GM19043 (cell line): Measurements from ENCODE around the gene PRKG1.
A peak's percentile ranks its signal among the peaks of the same experiment; 100 is the strongest.
"Not testable (repeated sequence)": the region's sequence is repeated elsewhere in the genome, so short reads cannot be mapped to it uniquely, and the experiment has no call there.

ENCODE experiments used
- ATAC-seq: cut with Tn5 transposase; IDR thresholded peaks from one replicate; pipeline ENCODE4 v1.9.1; 2021; ENCODE audit warnings: low read depth; ENCODE audit not compliant: unreplicated experiment

Gene PRKG1

DNA sequence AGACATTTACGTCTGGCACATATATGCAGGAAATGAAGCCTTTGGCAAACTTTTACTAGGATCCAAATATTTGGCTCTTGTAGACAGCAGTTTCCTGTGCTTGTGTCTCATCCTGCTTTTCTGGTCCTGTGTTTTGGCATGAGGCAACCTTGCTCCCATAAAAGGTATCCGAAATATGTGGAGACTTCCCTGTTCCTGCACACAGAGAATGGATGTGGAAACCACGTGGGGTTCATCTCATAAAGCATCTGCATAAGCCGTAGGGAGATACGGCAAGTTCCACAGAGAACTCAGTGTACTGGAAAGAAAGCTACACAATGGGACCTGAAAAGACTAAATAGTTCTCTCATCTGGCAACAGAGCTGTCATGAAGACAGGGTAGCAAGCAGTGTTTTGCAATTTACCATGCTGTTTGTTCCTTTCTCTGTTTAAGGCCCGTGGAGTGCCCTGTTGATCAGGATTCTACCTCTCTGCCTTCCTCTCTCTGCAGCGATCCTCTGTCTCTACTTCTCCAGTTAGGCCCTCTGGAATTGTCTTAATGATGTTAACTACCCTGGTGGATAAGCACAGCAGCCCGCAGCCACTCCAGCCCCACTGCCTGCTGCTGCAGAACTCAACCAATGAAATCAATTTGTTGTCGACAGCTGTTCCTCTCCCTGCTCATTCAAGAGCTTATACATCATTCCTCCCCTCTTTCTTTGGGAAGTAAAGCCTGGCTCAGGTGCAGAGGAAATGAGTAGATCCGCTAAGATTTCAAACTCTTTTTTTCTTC, 331.5 kb downstream of the PRKG1 start:
- ATAC-seq: no peak

GRCh38 chr10:51406581-51406980, 332.3 kb downstream of the PRKG1 start:
- ATAC-seq: no peak

GRCh38 chr10:51416494-51416893, 342.2 kb downstream of the PRKG1 start:
- ATAC-seq: no peak

DNA sequence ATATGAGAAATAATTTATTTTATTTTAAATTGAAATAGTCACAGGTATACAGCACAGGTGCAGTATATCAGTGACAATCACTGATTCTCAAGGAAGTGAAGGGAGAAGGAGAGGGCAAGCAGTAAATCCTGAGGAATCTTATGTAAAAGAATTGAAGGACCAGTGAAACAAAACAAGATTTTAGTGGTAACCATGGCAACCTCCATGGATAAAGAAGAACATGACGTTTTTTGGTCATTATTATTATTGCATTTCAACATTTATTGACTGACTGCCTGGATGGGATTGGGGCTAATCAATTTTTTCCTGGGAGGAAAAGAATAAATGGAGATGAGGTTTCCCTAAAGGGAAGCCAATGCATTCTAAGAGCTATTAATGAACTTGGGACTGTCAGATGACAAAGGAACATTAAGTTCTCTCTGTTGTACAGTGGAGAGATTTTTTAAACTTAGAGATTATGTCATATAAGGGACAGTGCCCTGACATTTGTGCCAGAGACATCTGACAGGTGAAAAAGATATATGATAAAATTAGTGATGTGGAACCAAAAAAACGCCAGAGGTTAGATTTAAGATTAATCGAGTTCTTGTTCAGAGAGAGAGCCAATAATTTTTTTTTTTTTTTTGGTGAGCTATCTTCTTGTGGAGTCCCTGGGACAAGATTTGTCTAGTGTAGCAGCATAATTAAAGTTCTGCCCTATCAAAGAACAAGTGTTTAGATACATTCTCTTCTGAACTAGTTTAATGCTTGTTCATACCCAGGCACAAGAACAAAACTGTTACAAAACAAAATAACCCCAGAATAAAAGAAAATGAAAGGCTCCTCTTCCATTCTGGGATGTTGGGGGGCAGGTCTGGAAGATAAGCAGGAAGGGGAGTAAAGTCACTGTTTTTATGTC, 345.2 kb downstream of the PRKG1 start:
- no peak for ATAC-seq

DNA sequence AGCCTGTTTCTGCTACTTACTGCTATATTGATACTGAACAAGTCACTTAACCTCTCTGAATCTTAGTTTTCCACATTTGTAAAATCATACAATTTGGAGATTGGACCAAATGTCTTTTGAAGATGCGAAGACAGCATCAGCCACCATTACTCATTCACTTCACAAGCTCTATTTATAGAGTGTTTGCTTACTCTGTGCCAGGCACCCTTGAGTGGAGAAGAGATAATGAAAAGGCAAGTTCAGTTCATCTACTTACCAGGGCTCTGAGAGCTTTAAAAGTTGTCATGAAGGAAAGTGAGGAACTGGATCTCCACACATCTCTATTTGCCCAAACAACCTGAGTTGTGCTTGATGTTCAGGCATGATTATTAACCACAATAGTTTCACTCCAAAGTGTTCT, 347.6 kb downstream of the PRKG1 start:
- ATAC-seq: no peak

DNA sequence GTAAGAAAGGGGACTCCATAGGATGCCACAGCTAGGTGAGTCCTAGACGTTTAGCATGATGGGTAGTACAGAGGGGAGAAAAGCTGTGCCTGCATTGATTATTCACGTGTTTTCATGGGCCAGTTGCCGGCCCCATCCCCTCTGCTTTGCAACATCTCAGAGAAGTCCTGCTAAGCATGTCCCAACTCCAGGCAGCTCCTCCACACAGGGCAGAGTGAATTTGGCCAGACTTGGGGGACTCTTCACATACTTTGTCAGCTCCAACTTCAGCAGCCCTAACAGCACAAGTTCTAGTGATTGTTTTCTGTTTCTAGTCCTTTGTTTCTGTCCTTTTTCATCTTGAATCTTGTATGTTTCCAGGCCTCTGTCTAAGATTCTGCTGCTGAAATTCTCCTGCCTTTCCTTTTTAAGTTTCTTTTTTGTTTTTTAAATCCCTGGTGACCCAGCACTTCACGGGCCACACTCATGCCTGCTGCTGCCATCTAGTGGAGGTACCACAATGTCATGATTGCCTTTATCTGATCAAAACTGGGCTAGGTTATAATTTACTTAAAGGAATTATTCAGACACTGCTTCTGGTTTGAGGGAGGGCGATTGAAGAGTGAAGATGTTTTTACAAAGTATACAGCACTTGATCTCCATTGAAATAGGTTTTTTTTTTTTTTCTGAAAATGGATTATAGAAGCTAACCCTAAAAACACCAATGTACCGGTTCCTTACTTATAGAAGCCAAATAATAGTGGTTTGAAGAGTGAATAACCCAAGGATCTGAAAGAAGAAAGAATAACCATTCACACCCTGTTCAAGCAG, 348.2 kb downstream of the PRKG1 start:
- ATAC-seq: peak; percentile 51

- no peak for ATAC-seq
Measured at GRCh38 chr10:51423121-51423452, 348.8 kb downstream of the PRKG1 start.

DNA sequence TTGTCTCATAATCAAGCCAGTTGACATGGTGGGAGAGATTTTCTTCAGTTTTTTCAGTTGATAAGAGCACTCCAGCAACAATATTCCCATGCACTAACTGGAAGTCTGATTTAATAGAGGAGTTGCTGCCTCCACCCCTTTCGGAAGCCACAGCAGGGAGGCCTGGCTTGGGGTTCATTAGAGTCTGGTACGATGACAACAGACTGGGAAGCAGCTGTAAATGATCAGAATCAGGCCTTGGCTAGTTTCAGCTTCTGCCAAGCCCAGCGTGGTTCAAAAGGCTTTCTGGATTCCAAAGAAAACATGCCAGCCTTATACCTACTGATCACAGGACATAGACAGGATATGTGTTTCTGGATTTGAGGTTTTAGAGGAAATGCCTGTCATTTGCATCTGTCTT, 351.1 kb downstream of the PRKG1 start:
- ATAC-seq: no peak

- ATAC-seq: no peak
Measured at GRCh38 chr10:51427758-51428157, 353.5 kb downstream of the PRKG1 start.

- ATAC-seq: no peak
Measured at GRCh38 chr10:51430506-51430905, 356.2 kb downstream of the PRKG1 start.

DNA sequence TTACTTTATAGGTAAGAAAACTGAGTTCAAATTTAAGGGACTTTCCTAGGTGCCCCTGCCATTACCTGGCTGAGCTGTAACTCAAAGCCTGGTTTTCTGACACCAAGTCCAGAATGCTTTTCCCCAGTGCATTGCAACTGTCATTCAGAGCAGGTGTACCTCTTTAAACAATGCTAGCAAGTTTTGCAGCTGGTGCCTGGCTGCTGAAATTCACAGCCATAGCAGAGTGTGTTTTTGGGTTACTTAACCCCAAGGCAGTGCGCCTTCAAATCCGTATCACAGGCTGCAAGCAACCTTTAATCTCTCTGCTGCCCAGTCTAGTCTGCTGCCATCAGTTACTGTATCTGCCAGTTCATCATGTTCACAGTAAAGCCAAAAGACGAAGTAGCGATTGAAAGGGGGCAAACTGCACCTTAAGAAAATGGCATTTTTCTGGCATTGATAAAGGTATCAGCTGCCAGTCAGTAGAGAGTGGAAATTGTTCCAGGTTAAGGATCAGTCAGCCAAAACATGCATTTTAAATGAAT, 359.7 kb downstream of the PRKG1 start:
- ATAC-seq: no peak

- no peak for ATAC-seq
Measured at GRCh38 chr10:51436805-51437204, 362.5 kb downstream of the PRKG1 start.

GRCh38 chr10:51439645-51440044, 365.4 kb downstream of the PRKG1 start:
- no peak for ATAC-seq

GRCh38 chr10:51445588-51445987, 371.3 kb downstream of the PRKG1 start:
- no peak for ATAC-seq

GRCh38 chr10:51447119-51447518, 372.8 kb downstream of the PRKG1 start:
- ATAC-seq: no peak

DNA sequence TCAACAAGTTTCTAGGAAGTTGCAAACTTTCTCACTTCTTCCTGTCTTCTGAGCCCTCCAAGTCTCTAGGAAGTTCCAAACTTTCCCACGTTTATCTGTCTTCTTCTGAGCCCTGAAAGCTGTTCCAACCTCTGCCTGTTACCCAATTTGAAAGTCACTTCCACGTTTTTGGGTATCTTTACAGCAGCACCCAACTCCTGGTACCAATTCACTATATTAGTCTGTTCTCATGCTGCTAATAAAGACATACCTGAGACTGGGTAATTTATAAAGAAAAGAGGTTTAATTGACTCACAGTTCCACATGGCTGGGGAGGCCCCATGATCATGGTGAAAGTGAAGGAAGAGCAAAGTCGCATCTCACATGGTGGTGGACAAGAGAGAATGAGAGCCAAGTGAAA, 381.5 kb downstream of the PRKG1 start:
- not testable (repeated sequence) for ATAC-seq

GRCh38 chr10:51459476-51459875, 385.2 kb downstream of the PRKG1 start:
- ATAC-seq: no peak

- ATAC-seq: no peak
Measured at GRCh38 chr10:51462076-51462779, 387.9 kb downstream of the PRKG1 start.

GRCh38 chr10:51468424-51468823, 394.1 kb downstream of the PRKG1 start:
- no peak for ATAC-seq

GRCh38 chr10:51469686-51470085, 395.4 kb downstream of the PRKG1 start:
- no peak for ATAC-seq
